SK-N-MC (cell line): ENCODE measurements around the gene NEURL1.

Experiments
- DNase-seq: peaks from one replicate; pipeline ENCODE4 v3.0.0-alpha.2; 2011; ENCODE audit warnings: low read depth, low spot score
- H3K27ac ChIP-seq: fragments of 200-600 bp; sonication (generic); 2 replicates; pipeline ENCODE4 v1.5.1; 2016; ENCODE audit warnings: mixed run types
- H3K36me3 ChIP-seq: fragments of 200-600 bp; sonication (generic); 2 replicates; pipeline ENCODE4 v1.6.1; 2017; ENCODE audit warnings: antibody characterized with exemption, low read length, mixed read lengths; ENCODE audit not compliant: insufficient read depth
- H3K4me3 ChIP-seq: fragments of 200-600 bp; sonication (generic); 2 replicates; pipeline ENCODE4 v1.5.1; 2016
- H3K9ac ChIP-seq: fragments of 200-600 bp; sonication (generic); 2 replicates; pipeline ENCODE4 v1.8.0; 2017; ENCODE audit warnings: mixed run types, mixed read lengths; ENCODE audit not compliant: insufficient read length
- H3K9me3 ChIP-seq: fragments of 200-600 bp; sonication (generic); 2 replicates; pipeline ENCODE4 v1.6.1; 2017; ENCODE audit warnings: low read depth, mild to moderate bottlenecking, antibody characterized with exemption, low read length, moderate library complexity, mixed read lengths
- EZH2 ChIP-seq: fragments of 200-600 bp; sonication (generic); IDR thresholded peaks from one replicate; pipeline ENCODE4 v1.6.1; 2017; ENCODE audit warnings: antibody characterized with exemption
- FOXP2 ChIP-seq: optimal IDR thresholded peaks from 2 replicates; pipeline ENCODE3; 2011; ENCODE audit warnings: mild to moderate bottlenecking, moderate library complexity; ENCODE audit not compliant: insufficient read depth; ENCODE audit errors: extremely low read length, control extremely low read depth
- POLR2AphosphoS5 ChIP-seq: IDR thresholded peaks from 2 replicates; pipeline ENCODE4 v1.6.1; 2012; ENCODE audit warnings: mild to moderate bottlenecking, low read depth, low read length, borderline replicate concordance

The NEURL1 gene

DNA sequence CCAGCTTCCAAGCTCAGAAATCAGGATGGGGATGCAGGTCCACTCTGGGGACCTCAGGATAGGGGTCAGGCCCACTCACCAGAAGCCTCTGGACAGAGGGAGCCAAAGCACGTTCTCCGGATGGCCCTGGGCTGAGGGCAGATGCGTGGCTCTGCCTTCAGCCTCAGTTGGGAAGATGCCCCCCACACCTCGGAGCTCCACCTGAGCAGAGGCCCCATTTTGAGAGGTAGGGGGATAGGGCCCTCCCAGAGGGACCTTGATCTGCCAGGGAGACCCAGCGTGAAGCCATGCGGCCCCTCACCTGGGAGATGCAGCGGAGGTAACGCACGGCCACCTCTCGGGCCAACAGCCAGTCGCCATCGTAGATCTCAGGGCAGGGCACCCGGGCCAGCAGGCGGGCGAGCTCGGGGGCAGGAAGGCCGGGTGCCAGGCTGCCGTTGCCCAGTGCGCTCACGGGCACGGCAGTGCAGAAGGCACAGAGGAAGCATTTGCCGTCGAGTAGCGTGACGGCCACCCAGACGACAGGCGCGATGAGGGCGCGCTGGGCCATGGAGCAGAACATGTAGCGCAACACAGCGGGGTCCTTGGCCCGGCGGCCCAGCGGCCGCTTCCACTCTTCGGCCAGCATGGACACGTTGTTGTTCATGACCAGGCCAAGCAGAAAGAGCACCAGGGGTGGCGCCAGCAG lies 35.5 kb upstream of the NEURL1 start:
- no peaks in the 10 kb centered on the region for H3K9me3 ChIP-seq

DNA sequence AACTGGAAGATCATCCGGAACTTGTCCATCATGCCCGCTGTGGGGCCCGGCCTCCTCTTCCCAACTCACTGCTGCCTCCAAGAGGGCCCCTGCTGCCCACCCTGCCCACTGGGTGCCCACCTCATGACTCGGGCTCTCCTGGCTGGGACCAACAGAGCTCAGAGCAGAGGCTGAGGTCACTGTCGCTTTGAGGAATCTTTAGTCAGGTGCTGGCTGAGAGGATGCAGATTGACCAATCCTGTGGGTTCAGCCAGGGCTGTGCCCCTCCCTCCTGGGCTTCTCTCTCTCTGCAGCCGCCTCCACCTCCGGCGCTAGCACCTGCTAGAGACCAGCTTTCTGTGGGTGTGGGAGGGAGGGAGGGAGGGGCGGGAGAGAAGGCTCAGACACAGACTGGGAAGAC lies 34.8 kb upstream of the NEURL1 start, which contains the start of gene CALHM1:
TSS of gene CALHM1 (minus strand) at position 181 of the 400 bp plus-strand sequence. CDS start at position 32, 149 bp downstream.
- H3K27ac ChIP-seq: no peak within 1 kb of the TSS
- no peak within 1 kb of the TSS for H3K4me3 ChIP-seq
- H3K36me3 ChIP-seq: no peaks in the 10 kb centered on the region
- no peak within 1 kb of the TSS for H3K9ac ChIP-seq
- TF ChIP-seq EZH2 (no peak), FOXP2 (no peak), POLR2AphosphoS5 (no peak)
- H3K9me3 ChIP-seq: no peaks in the 10 kb centered on the region
- DNase-seq: no peak

More for the DNA sequence above, 35.5 kb upstream of the NEURL1 start:
- no peak overlapping the region for H3K27ac ChIP-seq
- TF ChIP-seq POLR2AphosphoS5 (no peak), FOXP2 (no peak), EZH2 (no peak)
- DNase-seq: no peak
- H3K4me3 ChIP-seq: no peak overlapping the region
- H3K9ac ChIP-seq: no peak overlapping the region
- no peaks in the 10 kb centered on the region for H3K36me3 ChIP-seq

DNA sequence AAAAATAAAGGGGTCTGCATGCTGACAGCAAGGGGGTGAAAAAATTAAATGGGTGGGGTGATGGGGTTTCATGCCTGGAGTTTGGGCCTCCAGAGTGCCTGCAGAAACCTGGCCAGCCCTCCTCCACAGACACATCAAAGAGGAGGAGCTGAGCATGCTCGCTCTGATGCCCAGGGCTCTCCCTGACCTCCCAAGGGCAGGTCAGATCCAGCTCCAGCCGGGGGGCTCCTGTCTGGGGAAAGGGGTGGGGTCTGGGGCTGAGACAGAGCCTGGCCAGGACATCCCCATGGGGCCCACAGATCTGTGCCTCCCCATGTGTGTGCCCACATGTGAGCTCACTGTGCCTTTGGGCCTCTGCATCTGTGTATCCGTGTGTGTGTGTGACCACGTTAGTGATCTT lies 33.9 kb upstream of the NEURL1 start:
- DNase-seq: no peak
- Histone ChIP-seq H3K27ac (no peak overlapping the region), H3K9ac (no peak overlapping the region), H3K4me3 (no peak overlapping the region), H3K36me3 (no peaks in the 10 kb centered on the region), H3K9me3 (no peaks in the 10 kb centered on the region)
- TF ChIP-seq EZH2 (no peak), POLR2AphosphoS5 (no peak), FOXP2 (no peak)

DNA sequence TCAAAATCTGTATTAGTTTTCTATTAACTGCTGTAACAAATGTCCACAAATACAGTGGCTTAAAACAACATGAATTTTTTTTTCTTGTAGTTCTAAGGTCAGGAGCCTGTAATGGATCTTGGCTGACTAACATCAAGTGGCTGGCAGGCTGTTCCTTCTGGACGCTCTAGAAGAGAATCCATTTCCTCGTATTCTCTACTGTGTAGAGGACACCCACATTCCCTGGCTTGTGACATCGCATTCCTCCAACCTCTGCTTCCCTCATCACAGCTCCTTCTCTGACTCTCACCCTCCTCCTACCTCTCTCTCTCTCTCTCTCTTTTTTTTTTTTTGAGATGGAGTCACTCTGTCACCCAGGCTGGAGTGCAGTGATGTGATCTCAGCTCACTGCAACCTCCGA lies 30.0 kb upstream of the NEURL1 start:
- DNase-seq: no peak
- H3K27ac ChIP-seq: no peak overlapping the region
- no peak overlapping the region for H3K9ac ChIP-seq
- H3K36me3 ChIP-seq: no peaks in the 10 kb centered on the region
- H3K4me3 ChIP-seq: no peak overlapping the region
- no peaks in the 10 kb centered on the region for H3K9me3 ChIP-seq
- TF ChIP-seq FOXP2 (no peak), POLR2AphosphoS5 (no peak), EZH2 (no peak)

DNA sequence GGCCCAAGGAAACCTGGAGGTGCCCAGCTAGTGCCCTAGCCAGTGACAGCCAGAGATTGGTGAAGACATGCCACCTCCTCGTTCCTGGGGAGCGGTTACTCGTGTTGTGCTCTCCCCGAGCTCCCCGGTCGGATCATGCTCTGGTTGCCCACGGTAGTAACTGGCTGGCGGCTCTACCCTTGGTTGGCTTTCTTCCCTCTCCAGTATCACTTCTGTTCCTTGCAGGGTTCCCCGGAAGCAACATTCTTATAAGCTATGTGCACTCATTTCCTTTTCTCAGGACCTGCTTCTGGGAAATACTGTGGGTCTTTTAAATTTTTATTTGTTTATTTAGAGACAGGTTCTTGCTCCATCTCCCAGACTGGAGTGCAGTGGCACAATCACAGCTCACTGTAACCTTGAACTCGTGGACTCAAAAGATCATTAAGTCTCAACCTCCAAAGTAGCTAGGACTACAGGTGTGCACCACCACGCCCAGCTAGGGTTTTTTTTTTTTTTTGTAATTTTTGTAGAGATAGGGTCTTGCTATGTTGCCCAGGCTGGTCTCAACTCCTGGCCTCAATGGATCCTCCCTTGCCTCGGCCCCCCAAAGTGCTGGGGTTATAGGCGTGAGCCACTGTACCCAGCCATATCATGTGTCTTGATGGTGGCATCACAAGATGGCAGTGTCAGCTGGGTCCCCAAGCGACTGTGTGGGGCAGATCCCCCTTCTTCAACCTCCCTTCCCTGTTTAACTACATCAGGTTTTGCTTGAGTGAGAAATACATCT lies 27.9 kb upstream of the NEURL1 start:
- TF ChIP-seq POLR2AphosphoS5: no peak
- no peak for TF ChIP-seq EZH2
- TF ChIP-seq FOXP2: no peak
- Histone ChIP-seq H3K36me3 (no peaks in the 10 kb centered on the region), H3K27ac (no peak overlapping the region), H3K9me3 (no peaks in the 10 kb centered on the region), H3K9ac (no peak overlapping the region), H3K4me3 (no peak overlapping the region)
- DNase-seq: no peak

GRCh38 chr10:103466734-103467133 lies 26.8 kb upstream of the NEURL1 start:
- Histone ChIP-seq H3K9me3 (no peaks in the 10 kb centered on the region), H3K9ac (no peak overlapping the region), H3K4me3 (no peak overlapping the region), H3K27ac (no peak overlapping the region), H3K36me3 (no peaks in the 10 kb centered on the region)
- no peak for DNase-seq
- TF ChIP-seq EZH2 (no peak), FOXP2 (no peak), POLR2AphosphoS5 (no peak)

GRCh38 chr10:103467406-103467805 lies 26.1 kb upstream of the NEURL1 start:
- Histone ChIP-seq H3K36me3 (no peaks in the 10 kb centered on the region), H3K27ac (no peak overlapping the region), H3K9me3 (no peaks in the 10 kb centered on the region), H3K9ac (no peak overlapping the region), H3K4me3 (no peak overlapping the region)
- TF ChIP-seq POLR2AphosphoS5 (no peak), FOXP2 (no peak), EZH2 (no peak)
- DNase-seq: no peak

GRCh38 chr10:103469201-103469600 lies 24.3 kb upstream of the NEURL1 start:
- no peak for DNase-seq
- Histone ChIP-seq H3K36me3 (no peaks in the 10 kb centered on the region), H3K27ac (no peak overlapping the region), H3K4me3 (no peak overlapping the region), H3K9me3 (no peaks in the 10 kb centered on the region), H3K9ac (no peak overlapping the region)
- TF ChIP-seq FOXP2 (no peak), POLR2AphosphoS5 (no peak), EZH2 (no peak)
